K562 (cell line): ENCODE measurements around the gene JSRP1. TPM values are rescaled to one million over a fixed set of nuclear protein-coding genes. Genes with fewer than 3 reads are reported as not detected.

ENCODE experiments used
- ARNT ChIP-seq, 2 experiments: fragments of 450-650 bp; IDR thresholded peaks; 2 replicates each; pipeline ENCODE4 v1.6.1; 2016; ENCODE audit warnings: mild to moderate bottlenecking in 1 of 2
- C11orf30 ChIP-seq: fragments of 450-650 bp; IDR thresholded peaks from 2 replicates; pipeline ENCODE4 v1.6.1; 2016; ENCODE audit warnings: low read depth, mild to moderate bottlenecking
- COPS2 ChIP-seq: fragments of 450-650 bp; conservative IDR thresholded peaks from 2 replicates; pipeline ENCODE4 v1.6.1; 2016; ENCODE audit warnings: mild to moderate bottlenecking, moderate library complexity
- ERF ChIP-seq: fragments of 450-650 bp; formaldehyde crosslinking; IDR thresholded peaks from 2 replicates; pipeline ENCODE4 v1.4.0; 2020; ENCODE audit warnings: mild to moderate bottlenecking, mixed read lengths
- GATAD2A ChIP-seq: fragments of 450-650 bp; IDR thresholded peaks from 2 replicates; pipeline ENCODE4 v1.6.1; 2017
- HCFC1 ChIP-seq: IDR thresholded peaks from 2 replicates; pipeline ENCODE4 v1.6.1; 2012; ENCODE audit warnings: low read depth, low read length, improper control_type of control experiment
- KLF6 ChIP-seq: fragments of 250-450 bp; sonication (Bioruptor Pico); IDR thresholded peaks from 2 replicates; pipeline ENCODE4 v1.4.0; 2020; ENCODE audit warnings: mild to moderate bottlenecking, moderate library complexity, borderline replicate concordance
- LARP7 ChIP-seq: fragments of 450-650 bp; IDR thresholded peaks from 2 replicates; pipeline ENCODE4 v1.6.1; 2016
- MEF2A ChIP-seq: IDR thresholded peaks from 2 replicates; pipeline ENCODE4 v1.6.1; 2011; ENCODE audit warnings: low read depth, mild to moderate bottlenecking, low read length, moderate library complexity; ENCODE audit not compliant: control insufficient read depth
- MTA3 ChIP-seq: fragments of 450-650 bp; formaldehyde crosslinking; IDR thresholded peaks from 2 replicates; pipeline ENCODE4 v1.6.1; 2017; ENCODE audit warnings: mild to moderate bottlenecking, borderline replicate concordance
- MXI1 ChIP-seq: IDR thresholded peaks from 2 replicates; pipeline ENCODE4 v1.6.1; 2011; ENCODE audit warnings: low read depth, mild to moderate bottlenecking, improper control_type of control experiment, low read length
- NCOR1 ChIP-seq: fragments of 450-650 bp; IDR thresholded peaks from 2 replicates; pipeline ENCODE4 v1.6.1; 2016; ENCODE audit warnings: mild to moderate bottlenecking, moderate library complexity
- NELFE ChIP-seq: IDR thresholded peaks from 2 replicates; pipeline ENCODE4 v1.6.1; 2011; ENCODE audit warnings: mild to moderate bottlenecking; ENCODE audit not compliant: insufficient read depth, insufficient read length
- NR2F6 ChIP-seq: fragments of 450-650 bp; formaldehyde crosslinking; IDR thresholded peaks from 2 replicates; pipeline ENCODE4 v1.4.0; 2020; ENCODE audit warnings: mild to moderate bottlenecking
- PCBP2 ChIP-seq: fragments of 200-400 bp; formaldehyde crosslinking; IDR thresholded peaks from 2 replicates; pipeline ENCODE4 v1.6.1; 2018; ENCODE audit warnings: low read length, low read depth, mild to moderate bottlenecking, moderate library complexity; ENCODE audit not compliant: poor library complexity, severe bottlenecking
- POU5F1 ChIP-seq: fragments of 150-350 bp; IDR thresholded peaks from 2 replicates; pipeline ENCODE4 v1.6.1; 2014; ENCODE audit warnings: borderline replicate concordance, low read length, low read depth, mild to moderate bottlenecking; ENCODE audit not compliant: partially characterized antibody
- TGIF2 ChIP-seq: sonication (generic); formaldehyde crosslinking; IDR thresholded peaks from 2 replicates; pipeline ENCODE4 v1.8.1; 2022; ENCODE audit warnings: mild to moderate bottlenecking, missing genetic modification reagents, moderate library complexity
- polyA plus RNA-seq, 8 experiments: library from polyadenylated mRNA; depleted of rRNA in 4 of 8; stranded (reverse) in 5 of 8; unstranded in 3 of 8; fragments of >200 nt; fragmentation: Nextera tagmentation in 2 of 8; fragmentation: Illumina TruSeq in 1 of 8; extraction: Ambion mirVana in 2 of 8; extraction: Trizol in 1 of 8; gene quantifications; 2 replicates each; pipeline versions ENCODE4 v1.2.1 to v1.2.3, GENCODE V29; 2011 to 2014; ENCODE audit warnings: inconsistent platforms in 1 of 8, missing spikeins in 1 of 8
- total RNA-seq, 7 experiments: library from RNA; depleted of rRNA in 6 of 7; stranded (reverse); fragments of >200 nt in 6 of 7; fragmentation: Illumina TruSeq in 2 of 7; extraction: Trizol in 2 of 7; gene quantifications; 2 replicates each; pipeline versions ENCODE4 v1.2.1 to v1.2.3, GENCODE V29; 2011 to 2021; ENCODE audit warnings: low replicate concordance in 1 of 7
- TF ChIP-seq, protein P1 (sequence below): sonication (generic); formaldehyde crosslinking; IDR thresholded peaks from 2 replicates; pipeline ENCODE4 v1.8.0; 2022; ENCODE audit warnings: mild to moderate bottlenecking, low read depth, missing genetic modification reagents
- TF ChIP-seq, protein P2 (sequence below): fragments of 450-650 bp; formaldehyde crosslinking; conservative IDR thresholded peaks from 2 replicates; pipeline ENCODE4 v1.4.0; 2022; ENCODE audit warnings: mild to moderate bottlenecking, missing genetic modification characterization
- TF ChIP-seq, protein P3 (sequence below): fragments of 150-350 bp; IDR thresholded peaks from 2 replicates; pipeline ENCODE4 v1.6.1; 2014; ENCODE audit warnings: low read depth, mild to moderate bottlenecking, low read length, borderline replicate concordance
- TF ChIP-seq, protein P4 (sequence below): conservative IDR thresholded peaks from 2 replicates; pipeline ENCODE4 v1.6.1; 2011; ENCODE audit warnings: low read depth, mild to moderate bottlenecking, low read length; ENCODE audit not compliant: control insufficient read depth
- TF ChIP-seq, protein P5 (sequence below): fragments of 250-450 bp; sonication (Bioruptor Pico); IDR thresholded peaks from 2 replicates; pipeline ENCODE4 v1.4.0; 2020

Gene JSRP1
- total and polyA plus RNA-seq, 9 of the 15 experiments (the other 6 are each of a cell fraction or from before 2014, with no cell fraction given) = 0.08 to 1.2 (median 0.51) TPM; not detected in 4

DNA sequence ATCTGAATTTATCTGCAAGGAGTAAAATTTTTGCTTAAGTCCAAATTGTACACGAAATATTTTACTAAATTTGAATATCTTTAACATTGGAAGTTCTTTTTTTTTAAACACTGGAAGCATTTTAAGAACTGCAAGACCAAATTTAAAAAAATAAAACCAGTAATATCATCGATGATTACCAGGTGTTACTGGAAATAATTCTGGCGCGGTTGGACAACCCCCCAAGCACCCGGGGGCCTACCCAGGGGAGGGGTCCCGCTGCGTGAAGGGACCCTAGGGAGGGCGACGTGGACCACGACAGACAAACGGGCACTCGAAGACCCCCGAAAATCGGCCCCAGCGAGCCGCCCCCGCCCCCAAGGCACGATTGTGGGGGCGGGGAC is 12.6 kb upstream of the JSRP1 start (continued):
- TF ChIP-seq, protein P1, sequence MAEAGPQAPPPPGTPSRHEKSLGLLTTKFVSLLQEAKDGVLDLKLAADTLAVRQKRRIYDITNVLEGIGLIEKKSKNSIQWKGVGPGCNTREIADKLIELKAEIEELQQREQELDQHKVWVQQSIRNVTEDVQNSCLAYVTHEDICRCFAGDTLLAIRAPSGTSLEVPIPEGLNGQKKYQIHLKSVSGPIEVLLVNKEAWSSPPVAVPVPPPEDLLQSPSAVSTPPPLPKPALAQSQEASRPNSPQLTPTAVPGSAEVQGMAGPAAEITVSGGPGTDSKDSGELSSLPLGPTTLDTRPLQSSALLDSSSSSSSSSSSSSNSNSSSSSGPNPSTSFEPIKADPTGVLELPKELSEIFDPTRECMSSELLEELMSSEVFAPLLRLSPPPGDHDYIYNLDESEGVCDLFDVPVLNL (CRISPR knock-in tag) = no peak
- TF ChIP-seq NELFE (no peak), NCOR1 (no peak), MEF2A (no peak), MTA3 (no peak), KLF6 (CRISPR knock-in tag) (0 out of 2 replicates have a peak, but pooled peaks have one; percentile 24), POU5F1 (no peak), PCBP2 (no peak), GATAD2A (peak; percentile 31; the same call in 1 of the 2 replicates), TGIF2 (CRISPR knock-in tag) (no peak), ERF (CRISPR knock-in tag) (0 out of 2 replicates have a peak, but pooled peaks have one; percentile 22), C11orf30 (no peak), MXI1 (0 out of 2 replicates have a peak, but pooled peaks have one; percentile 5), COPS2 (no peak), HCFC1 (no peak), LARP7 (no peak), ARNT (IDR thresholded peaks at IDR 0.05) (no peak), NR2F6 (no peak)
- TF ChIP-seq, protein P2, sequence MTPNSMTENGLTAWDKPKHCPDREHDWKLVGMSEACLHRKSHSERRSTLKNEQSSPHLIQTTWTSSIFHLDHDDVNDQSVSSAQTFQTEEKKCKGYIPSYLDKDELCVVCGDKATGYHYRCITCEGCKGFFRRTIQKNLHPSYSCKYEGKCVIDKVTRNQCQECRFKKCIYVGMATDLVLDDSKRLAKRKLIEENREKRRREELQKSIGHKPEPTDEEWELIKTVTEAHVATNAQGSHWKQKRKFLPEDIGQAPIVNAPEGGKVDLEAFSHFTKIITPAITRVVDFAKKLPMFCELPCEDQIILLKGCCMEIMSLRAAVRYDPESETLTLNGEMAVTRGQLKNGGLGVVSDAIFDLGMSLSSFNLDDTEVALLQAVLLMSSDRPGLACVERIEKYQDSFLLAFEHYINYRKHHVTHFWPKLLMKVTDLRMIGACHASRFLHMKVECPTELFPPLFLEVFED (CRISPR knock-in tag) = no peak
- TF ChIP-seq, protein P3, sequence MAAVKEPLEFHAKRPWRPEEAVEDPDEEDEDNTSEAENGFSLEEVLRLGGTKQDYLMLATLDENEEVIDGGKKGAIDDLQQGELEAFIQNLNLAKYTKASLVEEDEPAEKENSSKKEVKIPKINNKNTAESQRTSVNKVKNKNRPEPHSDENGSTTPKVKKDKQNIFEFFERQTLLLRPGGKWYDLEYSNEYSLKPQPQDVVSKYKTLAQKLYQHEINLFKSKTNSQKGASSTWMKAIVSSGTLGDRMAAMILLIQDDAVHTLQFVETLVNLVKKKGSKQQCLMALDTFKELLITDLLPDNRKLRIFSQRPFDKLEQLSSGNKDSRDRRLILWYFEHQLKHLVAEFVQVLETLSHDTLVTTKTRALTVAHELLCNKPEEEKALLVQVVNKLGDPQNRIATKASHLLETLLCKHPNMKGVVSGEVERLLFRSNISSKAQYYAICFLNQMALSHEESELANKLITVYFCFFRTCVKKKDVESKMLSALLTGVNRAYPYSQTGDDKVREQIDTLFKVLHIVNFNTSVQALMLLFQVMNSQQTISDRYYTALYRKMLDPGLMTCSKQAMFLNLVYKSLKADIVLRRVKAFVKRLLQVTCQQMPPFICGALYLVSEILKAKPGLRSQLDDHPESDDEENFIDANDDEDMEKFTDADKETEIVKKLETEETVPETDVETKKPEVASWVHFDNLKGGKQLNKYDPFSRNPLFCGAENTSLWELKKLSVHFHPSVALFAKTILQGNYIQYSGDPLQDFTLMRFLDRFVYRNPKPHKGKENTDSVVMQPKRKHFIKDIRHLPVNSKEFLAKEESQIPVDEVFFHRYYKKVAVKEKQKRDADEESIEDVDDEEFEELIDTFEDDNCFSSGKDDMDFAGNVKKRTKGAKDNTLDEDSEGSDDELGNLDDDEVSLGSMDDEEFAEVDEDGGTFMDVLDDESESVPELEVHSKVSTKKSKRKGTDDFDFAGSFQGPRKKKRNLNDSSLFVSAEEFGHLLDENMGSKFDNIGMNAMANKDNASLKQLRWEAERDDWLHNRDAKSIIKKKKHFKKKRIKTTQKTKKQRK = no peak
- TF ChIP-seq, protein P4, sequence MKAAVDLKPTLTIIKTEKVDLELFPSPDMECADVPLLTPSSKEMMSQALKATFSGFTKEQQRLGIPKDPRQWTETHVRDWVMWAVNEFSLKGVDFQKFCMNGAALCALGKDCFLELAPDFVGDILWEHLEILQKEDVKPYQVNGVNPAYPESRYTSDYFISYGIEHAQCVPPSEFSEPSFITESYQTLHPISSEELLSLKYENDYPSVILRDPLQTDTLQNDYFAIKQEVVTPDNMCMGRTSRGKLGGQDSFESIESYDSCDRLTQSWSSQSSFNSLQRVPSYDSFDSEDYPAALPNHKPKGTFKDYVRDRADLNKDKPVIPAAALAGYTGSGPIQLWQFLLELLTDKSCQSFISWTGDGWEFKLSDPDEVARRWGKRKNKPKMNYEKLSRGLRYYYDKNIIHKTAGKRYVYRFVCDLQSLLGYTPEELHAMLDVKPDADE = no peak
- TF ChIP-seq, protein P5, sequence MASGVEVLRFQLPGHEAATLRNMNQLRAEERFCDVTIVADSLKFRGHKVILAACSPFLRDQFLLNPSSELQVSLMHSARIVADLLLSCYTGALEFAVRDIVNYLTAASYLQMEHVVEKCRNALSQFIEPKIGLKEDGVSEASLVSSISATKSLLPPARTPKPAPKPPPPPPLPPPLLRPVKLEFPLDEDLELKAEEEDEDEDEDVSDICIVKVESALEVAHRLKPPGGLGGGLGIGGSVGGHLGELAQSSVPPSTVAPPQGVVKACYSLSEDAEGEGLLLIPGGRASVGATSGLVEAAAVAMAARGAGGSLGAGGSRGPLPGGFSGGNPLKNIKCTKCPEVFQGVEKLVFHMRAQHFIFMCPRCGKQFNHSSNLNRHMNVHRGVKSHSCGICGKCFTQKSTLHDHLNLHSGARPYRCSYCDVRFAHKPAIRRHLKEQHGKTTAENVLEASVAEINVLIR (CRISPR knock-in tag) = no peak
